ENCODE results near the gene CGREF1.

CGREF1 gene

DNA sequence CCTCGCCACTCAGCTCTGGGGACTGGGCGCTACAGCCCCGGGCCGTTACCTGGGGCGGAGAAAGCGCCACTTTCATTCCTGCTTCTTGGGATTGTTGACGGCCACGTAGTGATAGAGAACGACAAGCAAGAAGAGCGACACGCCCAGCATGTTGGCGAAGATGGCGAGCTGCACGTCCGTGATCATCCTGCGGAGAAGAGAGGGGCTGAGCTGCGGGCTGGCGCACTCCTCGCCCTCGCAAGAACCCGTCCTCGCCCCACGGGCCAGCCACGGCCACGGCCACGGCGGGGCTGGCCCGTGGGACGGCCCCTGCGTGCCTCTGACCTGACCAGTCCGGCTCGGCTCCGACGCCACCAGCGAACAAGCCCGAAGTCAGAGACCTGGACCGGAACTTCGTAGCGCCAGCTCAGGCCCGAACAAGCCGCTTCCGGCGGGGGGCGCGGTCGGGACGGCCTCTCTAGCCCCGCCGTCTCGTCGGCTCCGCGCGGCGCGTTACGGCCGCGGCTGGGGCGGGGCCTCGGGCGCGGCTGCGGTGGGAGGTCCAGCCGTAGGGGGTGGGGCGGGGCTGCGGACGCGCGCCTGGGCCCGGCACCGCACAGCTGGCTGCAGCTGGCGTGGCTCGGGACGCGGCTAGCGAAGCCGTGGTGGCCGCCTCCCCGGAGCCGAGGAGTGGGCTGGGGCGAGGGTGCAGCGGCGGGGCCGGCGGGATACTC lies 47.5 kb downstream of the CGREF1 start, which contains the start of gene OST4:
OST4 (minus strand) TSS at position 378 of the 713 bp plus-strand sequence.
- DNase-seq, result peak; percentile 93 to 95

GRCh38 chr2:27070653-27071276 lies 48.2 kb downstream of the CGREF1 start:
- no peak for DNase-seq

- peak in 1 of 2 experiments; percentile 30 for DNase-seq
Measured at GRCh38 chr2:27069961-27070618, 48.8 kb downstream of the CGREF1 start.

DNA sequence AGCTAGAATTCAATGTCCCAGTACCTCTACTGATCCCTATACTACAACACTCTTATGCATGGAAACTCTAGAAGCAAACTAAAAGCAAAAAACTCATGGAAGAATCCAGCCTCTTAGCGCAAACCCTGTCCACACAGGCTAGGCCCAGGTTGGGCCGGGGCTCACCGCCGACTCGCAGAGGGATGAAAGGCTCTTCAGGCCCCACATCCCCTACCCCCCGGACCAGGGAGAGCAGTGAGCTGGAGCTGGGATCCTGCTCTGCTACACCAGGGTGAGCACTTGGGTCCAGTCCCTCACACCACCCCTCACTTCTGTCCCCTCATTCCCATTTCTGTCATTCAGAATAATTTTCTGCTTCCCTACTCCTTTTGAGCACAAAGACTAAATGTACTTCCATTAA lies 49.5 kb downstream of the CGREF1 start:
- no peak for DNase-seq

DNA sequence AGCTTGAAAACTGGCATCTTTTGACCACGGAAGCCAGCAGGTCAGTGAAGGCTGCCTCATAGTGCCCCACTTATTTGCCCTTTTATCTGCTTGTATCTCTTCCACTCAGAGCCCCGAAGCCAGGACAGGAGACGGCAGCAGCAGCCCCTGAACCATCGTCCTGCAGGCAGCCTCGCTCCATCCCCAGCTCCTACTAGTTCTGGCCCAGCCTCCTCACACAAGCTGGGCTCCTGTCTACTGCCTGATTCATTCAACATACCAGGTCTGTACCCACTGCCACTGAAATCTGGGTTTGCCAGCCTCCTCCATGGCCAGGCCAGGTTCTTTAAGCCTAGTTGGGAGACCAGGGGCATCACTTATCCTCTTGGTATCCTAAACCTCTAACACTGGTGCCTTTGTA lies 51.5 kb downstream of the CGREF1 start:
- DNase-seq, result no peak

- DNase-seq, result no peak
Measured at GRCh38 chr2:27065128-27065527, 53.8 kb downstream of the CGREF1 start.

DNA sequence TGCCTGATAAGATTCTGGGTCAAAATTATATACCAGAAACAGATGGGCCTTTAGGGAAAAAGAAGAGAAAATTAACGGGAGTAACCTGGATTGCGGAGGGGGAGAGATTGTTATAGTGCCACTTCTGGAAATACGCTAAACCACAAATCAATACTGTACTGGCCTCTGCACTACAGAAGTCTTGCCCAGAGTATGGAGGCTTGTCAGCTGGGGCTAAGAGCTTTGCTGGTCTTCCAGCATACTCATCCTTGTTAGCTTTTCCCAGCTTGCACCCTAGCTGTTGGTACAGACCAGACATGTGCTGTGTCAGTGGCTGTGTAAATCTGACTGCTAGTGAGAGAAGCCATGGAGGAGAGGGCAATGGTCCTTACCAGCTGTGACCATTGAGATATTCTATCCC lies 58.6 kb downstream of the CGREF1 start:
- DNase-seq, result no peak

- no peak for DNase-seq
Measured at GRCh38 chr2:27059141-27059820, 59.6 kb downstream of the CGREF1 start.

GRCh38 chr2:27058210-27058609 lies 60.7 kb downstream of the CGREF1 start:
- no peak for DNase-seq

DNA sequence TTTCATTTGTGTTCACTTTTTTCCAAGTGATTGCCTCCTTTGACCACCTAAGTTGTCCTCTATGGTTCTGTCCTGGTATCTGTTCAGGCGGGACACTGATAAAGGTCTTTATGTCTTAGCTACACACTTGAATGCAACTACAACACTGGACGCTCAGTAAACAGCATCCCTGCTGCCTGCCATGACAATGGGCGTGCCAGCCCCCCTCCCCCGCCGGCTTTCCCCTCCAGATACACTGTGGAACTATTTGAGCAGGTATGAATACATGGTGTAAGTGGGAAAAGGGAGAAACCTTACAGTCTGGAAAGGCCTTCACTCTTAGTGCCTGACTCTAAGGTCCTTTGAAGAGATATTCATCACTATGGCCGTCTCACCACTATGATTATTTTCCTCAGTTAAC lies 61.7 kb downstream of the CGREF1 start:
- DNase-seq, result no peak

DNA sequence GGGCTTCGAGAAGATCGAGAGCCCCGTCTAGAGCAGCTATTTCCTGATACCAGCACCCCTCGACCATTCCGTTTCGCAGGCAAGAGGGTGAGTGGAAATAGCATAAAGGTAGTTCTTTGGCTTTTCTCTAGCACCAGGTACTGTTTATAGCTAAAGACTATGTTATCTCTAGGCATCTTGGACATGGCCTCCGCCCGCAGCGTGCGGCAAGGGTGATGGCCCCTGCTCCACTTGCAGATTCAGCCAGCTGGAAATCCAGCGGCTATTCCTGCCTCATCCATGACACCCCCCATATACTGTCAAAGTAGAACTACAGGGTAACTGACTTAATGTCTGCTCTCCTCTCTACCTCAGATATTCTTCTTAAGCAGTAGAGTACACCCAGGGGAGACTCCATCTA lies 64.2 kb downstream of the CGREF1 start:
- DNase-seq, result no peak

GRCh38 chr2:27053776-27054175 lies 65.2 kb downstream of the CGREF1 start:
- DNase-seq, result no peak

DNA sequence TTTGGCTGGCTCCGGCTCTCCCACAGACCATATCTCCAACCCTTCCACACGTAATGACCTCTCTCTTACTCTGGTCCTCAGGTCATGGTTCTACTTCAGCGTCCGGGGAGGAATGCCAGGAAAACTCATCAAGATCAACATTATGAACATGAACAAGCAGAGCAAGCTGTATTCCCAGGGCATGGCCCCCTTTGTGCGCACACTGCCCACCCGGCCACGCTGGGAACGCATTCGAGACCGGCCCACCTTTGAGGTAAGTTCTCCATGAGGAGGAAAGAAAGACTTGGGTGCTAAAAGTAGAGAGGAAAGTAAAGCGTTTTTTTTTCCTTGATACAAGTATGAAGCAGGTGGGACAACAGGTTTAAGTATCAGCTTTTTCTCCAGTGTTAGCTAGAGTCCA lies 65.6 kb downstream of the CGREF1 start:
- no peak for DNase-seq

DNA sequence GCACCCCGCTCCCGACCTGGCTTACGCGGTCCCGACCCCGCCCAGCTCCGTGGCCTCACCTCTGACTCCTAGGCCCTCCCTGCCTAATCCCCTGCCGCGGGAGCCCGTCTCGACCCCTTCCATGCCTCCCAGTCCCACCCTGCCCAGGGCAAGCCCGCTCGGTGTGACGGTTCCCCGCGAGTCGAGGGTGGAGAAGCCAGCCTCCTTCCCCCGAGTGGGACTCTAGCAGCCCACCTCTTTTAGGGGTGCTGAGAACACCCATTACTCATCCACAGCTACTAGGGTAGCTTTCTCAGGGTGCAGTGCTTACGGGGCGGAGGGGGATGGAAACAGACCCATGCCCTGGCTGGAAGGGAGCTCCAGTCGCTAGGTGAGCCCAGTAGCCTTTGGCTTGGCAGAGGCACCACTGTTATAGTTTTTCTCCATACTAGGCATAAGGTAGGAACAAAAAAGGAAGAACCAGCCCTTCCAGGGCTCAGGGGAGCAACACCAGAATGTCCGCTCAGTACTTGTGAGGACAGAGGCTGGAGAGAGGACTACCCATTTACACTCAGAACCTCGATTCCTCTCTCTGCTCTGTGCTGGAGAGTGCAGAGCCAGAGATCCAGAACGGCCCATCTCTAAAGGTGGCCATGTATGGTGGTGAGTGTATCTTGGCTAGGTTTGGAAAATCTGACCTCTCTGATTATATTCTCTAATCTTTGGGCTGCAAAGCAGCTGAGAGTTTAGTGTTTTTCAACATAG lies 66.9 kb downstream of the CGREF1 start:
- DNase-seq, result no peak

DNA sequence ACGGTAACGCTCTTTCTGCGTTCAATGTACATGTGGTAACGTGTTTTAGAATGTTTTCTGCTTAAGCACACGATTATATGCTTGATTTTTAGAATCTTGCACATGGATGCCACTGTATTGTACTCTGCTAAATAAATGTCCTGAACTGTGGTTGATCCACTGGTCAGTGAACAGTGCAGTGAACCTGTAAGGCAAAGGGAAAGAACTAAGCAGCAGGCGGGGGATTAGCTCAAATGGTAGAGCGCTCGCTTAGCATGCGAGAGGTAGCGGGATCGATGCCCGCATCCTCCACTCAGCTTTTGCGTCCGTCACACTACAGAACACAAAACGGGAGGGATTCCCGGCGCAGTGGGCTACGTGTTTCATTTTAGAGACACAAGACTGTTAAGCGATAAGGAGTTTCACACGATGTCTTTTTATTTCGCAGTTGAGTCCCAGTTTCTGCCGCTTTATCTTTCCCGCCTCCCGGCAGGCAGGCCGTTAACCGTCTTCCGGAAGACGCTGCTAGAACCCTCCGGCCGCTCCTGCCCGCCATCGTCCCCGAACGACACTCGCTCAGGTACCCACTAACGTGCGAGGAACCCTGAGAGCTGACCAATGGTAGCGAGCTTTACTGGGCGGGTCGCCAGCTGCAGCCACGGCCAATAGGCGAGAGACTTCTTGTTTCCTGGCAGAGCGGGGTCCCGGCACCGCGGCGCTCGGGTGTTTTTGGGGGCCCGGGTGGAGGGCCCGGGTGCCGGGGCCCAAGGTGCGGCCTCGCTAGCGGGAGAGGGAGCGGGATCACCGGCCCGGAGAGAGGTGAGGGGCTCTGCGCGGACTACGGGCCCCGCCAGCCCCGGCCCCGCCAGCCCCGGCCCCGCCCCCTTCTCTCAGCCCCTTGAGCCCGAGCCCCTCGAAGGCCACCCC lies 67.7 kb downstream of the CGREF1 start, which contains the start of gene AGBL5:
AGBL5 (plus strand) TSS at position 673 of the 906 bp plus-strand sequence. CDS start 1,291 bp downstream, outside the sequence.
- DNase-seq, result peak; percentile 93 to 96

All from NCI-H2081 (cell line).